H9 (cell line): ENCODE data around the gene NKD1. TPM values are rescaled to one million over a fixed set of nuclear protein-coding genes. Genes with fewer than 3 reads are reported as not detected.

ENCODE experiments used
- DNase-seq: peaks from one replicate; pipeline ENCODE4 v3.0.0-alpha.2; 2017
- H2AFZ ChIP-seq: one replicate; pipeline ENCODE4 v1.6.1; 2013; ENCODE audit warnings: mild to moderate bottlenecking, low read length, control low read depth, moderate library complexity
- H2AK5ac ChIP-seq: 2 replicates; pipeline ENCODE4 v1.6.1; 2013; ENCODE audit warnings: low read length, control low read depth, mixed read lengths; ENCODE audit not compliant: insufficient read length
- H2BK120ac ChIP-seq: one replicate; pipeline ENCODE4 v1.6.1; 2013; ENCODE audit warnings: low read depth, mild to moderate bottlenecking, low read length, control low read depth, inconsistent platforms; ENCODE audit not compliant: poor library complexity, severe bottlenecking
- H2BK12ac ChIP-seq: 2 replicates; pipeline ENCODE4 v1.6.1; 2013; ENCODE audit warnings: low read length, control low read depth, mixed read lengths, low read depth; ENCODE audit not compliant: insufficient read length
- H2BK15ac ChIP-seq: 2 replicates; pipeline ENCODE4 v1.6.1; 2013; ENCODE audit warnings: low read depth, low read length, control low read depth
- H2BK20ac ChIP-seq: one replicate; pipeline ENCODE4 v1.6.1; 2013; ENCODE audit warnings: low read depth, mild to moderate bottlenecking, low read length, control low read depth, inconsistent platforms; ENCODE audit not compliant: poor library complexity, severe bottlenecking
- H2BK5ac ChIP-seq: 2 replicates; pipeline ENCODE4 v1.6.1; 2013; ENCODE audit warnings: low read length, control low read depth, mixed read lengths; ENCODE audit not compliant: insufficient read length
- H3K14ac ChIP-seq: 2 replicates; pipeline ENCODE4 v1.6.1; 2013; ENCODE audit warnings: low read length, control low read depth; ENCODE audit not compliant: insufficient read depth
- H3K18ac ChIP-seq: 2 replicates; pipeline ENCODE4 v1.6.1; 2013; ENCODE audit warnings: low read depth, mild to moderate bottlenecking, mixed read lengths, low read length, control low read depth; ENCODE audit not compliant: insufficient read length
- H3K23ac ChIP-seq: 2 replicates; pipeline ENCODE4 v1.6.1; 2013; ENCODE audit warnings: low read length, control low read depth, mixed read lengths, low read depth; ENCODE audit not compliant: insufficient read length
- H3K23me2 ChIP-seq: 2 replicates; pipeline ENCODE4 v1.6.1; 2013; ENCODE audit warnings: low read depth, mild to moderate bottlenecking, mixed read lengths, low read length, control low read depth; ENCODE audit not compliant: insufficient read length, poor library complexity, severe bottlenecking
- H3K27ac ChIP-seq: 2 replicates; pipeline ENCODE4 v1.5.1; 2013; ENCODE audit warnings: low read length, control low read depth, mixed read lengths, low read depth; ENCODE audit not compliant: insufficient read length
- H3K27me3 ChIP-seq: 2 replicates; pipeline ENCODE4 v1.6.1; 2013; ENCODE audit warnings: low read length, control low read depth, inconsistent platforms; ENCODE audit not compliant: insufficient read depth
- H3K4ac ChIP-seq: 2 replicates; pipeline ENCODE4 v1.6.1; 2013; ENCODE audit warnings: low read depth, mild to moderate bottlenecking, control low read depth, inconsistent platforms, low read length, moderate library complexity
- H3K4me1 ChIP-seq: 2 replicates; pipeline ENCODE4 v1.6.1; 2013; ENCODE audit warnings: low read length, control low read depth, inconsistent platforms; ENCODE audit not compliant: insufficient read depth
- H3K4me2 ChIP-seq: 2 replicates; pipeline ENCODE4 v1.6.1; 2013; ENCODE audit warnings: low read length, control low read depth, mixed read lengths; ENCODE audit not compliant: insufficient read length, insufficient read depth
- H3K56ac ChIP-seq: 2 replicates; pipeline ENCODE4 v1.6.1; 2013; ENCODE audit warnings: low read depth, mild to moderate bottlenecking, mixed read lengths, low read length, control low read depth; ENCODE audit not compliant: insufficient read length
- H3K79me1 ChIP-seq: 2 replicates; pipeline ENCODE4 v1.6.1; 2013; ENCODE audit warnings: low read depth, mild to moderate bottlenecking, moderate library complexity, low read length, control low read depth, inconsistent platforms; ENCODE audit not compliant: insufficient read depth, poor library complexity, severe bottlenecking
- H3K79me2 ChIP-seq: 2 replicates; pipeline ENCODE4 v1.6.1; 2013; ENCODE audit warnings: low read length, control low read depth, inconsistent platforms; ENCODE audit not compliant: insufficient read depth
- H3K9ac ChIP-seq: 2 replicates; pipeline ENCODE4 v1.6.1; 2013; ENCODE audit warnings: low read length, control low read depth, mixed read lengths; ENCODE audit not compliant: insufficient read length; ENCODE audit errors: extremely low read depth
- H3K9me3 ChIP-seq: one replicate; pipeline ENCODE4 v1.6.1; 2013; ENCODE audit warnings: low read depth, low read length, inconsistent platforms; ENCODE audit not compliant: control insufficient read depth
- H3T11ph ChIP-seq: one replicate; pipeline ENCODE4 v1.6.1; 2013; ENCODE audit warnings: mild to moderate bottlenecking, low read length, control low read depth, inconsistent platforms
- H4K20me1 ChIP-seq: one replicate; pipeline ENCODE4 v1.6.1; 2013; ENCODE audit not compliant: control insufficient read depth, insufficient read length, insufficient read depth
- H4K5ac ChIP-seq: 2 replicates; pipeline ENCODE4 v1.6.1; 2013; ENCODE audit warnings: low read depth, mild to moderate bottlenecking, mixed read lengths, low read length, control low read depth; ENCODE audit not compliant: insufficient read length
- H4K8ac ChIP-seq: replicated peaks from 2 replicates; pipeline ENCODE4 v1.6.1; 2013; ENCODE audit warnings: low read length, control low read depth, mixed read lengths, low read depth; ENCODE audit not compliant: insufficient read length
- H4K91ac ChIP-seq: 2 replicates; pipeline ENCODE4 v1.6.1; 2013; ENCODE audit warnings: low read depth, mild to moderate bottlenecking, moderate library complexity, mixed read lengths, low read length, control low read depth; ENCODE audit not compliant: insufficient read length
- H3K27ac Mint-ChIP-seq, 3 experiments: 2 replicates in 2 of 3; 3 replicates in 1 of 3; pipeline ENCODE4 v1.8.0; 2020 to 2021; ENCODE audit warnings: mixed read lengths in 3 of 3, mild to moderate bottlenecking in 1 of 3, moderate library complexity in 1 of 3
- H3K27me3 Mint-ChIP-seq: 2 replicates; pipeline ENCODE4 v1.8.0; 2021; ENCODE audit warnings: low read depth, mild to moderate bottlenecking, moderate library complexity, mixed read lengths
- H3K36me3 Mint-ChIP-seq, 3 experiments: 2 replicates in 2 of 3; 3 replicates in 1 of 3; pipeline ENCODE4 v1.8.0; 2020 to 2021; ENCODE audit warnings: low read depth in 3 of 3, mixed read lengths in 3 of 3; ENCODE audit not compliant: insufficient read depth in 1 of 3
- H3K4me1 Mint-ChIP-seq, 2 experiments: 2 replicates each; pipeline ENCODE4 v1.8.0; 2020; ENCODE audit warnings: mixed read lengths in 2 of 2
- H3K4me3 Mint-ChIP-seq, 2 experiments: 2 replicates in 1 of 2; 3 replicates in 1 of 2; pipeline ENCODE4 v1.8.0; 2020 to 2021; ENCODE audit warnings: mild to moderate bottlenecking in 2 of 2, mixed read lengths in 2 of 2, moderate library complexity in 1 of 2
- H3K9me3 Mint-ChIP-seq, 2 experiments: 2 replicates in 1 of 2; 3 replicates in 1 of 2; pipeline ENCODE4 v1.8.0; 2020; ENCODE audit warnings: mild to moderate bottlenecking in 2 of 2, mixed read lengths in 2 of 2, moderate library complexity in 1 of 2
- CTCF ChIP-seq: fragments of 200-600 bp; sonication (generic); conservative IDR thresholded peaks from 3 replicates; pipeline ENCODE4 v1.8.0; 2021; ENCODE audit warnings: antibody characterized with exemption, mild to moderate bottlenecking
- WGBS: extraction: QIAGEN DNeasy Blood & Tissue Kit; methylation state at CpG from one replicate; pipeline ENCODE4 v1.1.7; 2013; ENCODE audit warnings: missing lambda C conversion rate, low lambda C conversion rate, mixed read lengths; ENCODE audit not compliant: insufficient read length; ENCODE audit errors: extremely low coverage; 5-methylcytosine and 5-hydroxymethylcytosine counted together
- total RNA-seq: library from RNA; stranded (reverse); gene quantifications from 2 replicates; pipeline ENCODE4 v1.2.1, GENCODE V29; 2021

Gene NKD1
- total RNA-seq, 1 experiment from 2014 or later = 1.9 TPM

- Histone ChIP-seq H2BK12ac (no peak overlapping the region), H2AK5ac (no peak overlapping the region), H3K56ac (no peak overlapping the region), H3K23ac (no peak overlapping the region), H3K4ac (no peak overlapping the region), H4K5ac (no peak overlapping the region), H3K9ac (no peak overlapping the region), H3K4me1 (no peaks in the 10 kb centered on the region), H3K27me3 (no peaks in the 10 kb centered on the region), H2BK20ac (no peak overlapping the region), H4K91ac (no peak overlapping the region), H3K23me2 (peaks cover 2% of the 10 kb centered on the region), H3T11ph (no peak overlapping the region), H3K79me2 (no peaks in the 10 kb centered on the region), H2BK15ac (no peak overlapping the region), H3K14ac (no peak overlapping the region), H3K79me1 (no peaks in the 10 kb centered on the region), H3K9me3 (no peaks in the 10 kb centered on the region), H4K20me1 (no peaks in the 10 kb centered on the region), H3K27ac (no peak overlapping the region), H2AFZ (no peak overlapping the region), H2BK120ac (no peak overlapping the region), H3K18ac (no peak overlapping the region), H3K4me2 (no peak overlapping the region), H2BK5ac (no peak overlapping the region), H4K8ac (no peak overlapping the region)
- WGBS = no CpG with 5 or more reads among the region's 5 CpGs
- TF ChIP-seq CTCF = no peak
- Mint-ChIP-seq H3K27me3 (peaks cover 6% of the 10 kb centered on the region), H3K9me3 (peaks cover 0 to 3% of the 10 kb centered on the region in 2 experiments; a peak in 3 of 5 replicates), H3K4me3 (no peak overlapping the region), H3K27ac (no peak overlapping the region), H3K4me1 (peaks cover 2% of the 10 kb centered on the region in 2 experiments; a peak in 3 of 4 replicates), H3K36me3 (peaks cover 0 to 2% (median 0%) of the 10 kb centered on the region in 3 experiments; a peak in 2 of 7 replicates)
- no peak for DNase-seq
Measured at GRCh38 chr16:50659806-50660205, 111.6 kb downstream of the NKD1 start.
